Uterus (tissue), 2 donors: Measurements from ENCODE around the gene NPR2.

ENCODE experiments used
- POLR2A ChIP-seq, 2 donors: fragments of 450-650 bp; IDR thresholded peaks; one replicate each; pipeline ENCODE4 v1.6.1; 2016; ENCODE audit warnings: antibody characterized with exemption in 2 of 2, mild to moderate bottlenecking in 1 of 2, moderate library complexity in 1 of 2
- TF ChIP-seq, protein P1 (sequence below), 4 experiments: fragments of 200-600 bp in 2 of 4; fragments of 450-650 bp in 2 of 4; sonication (generic) in 2 of 4; IDR thresholded peaks; one replicate each; pipeline ENCODE4 v1.5.1; 2016 to 2019; ENCODE audit warnings: antibody characterized with exemption in 4 of 4, mild to moderate bottlenecking in 2 of 4, moderate library complexity in 1 of 4

- TF ChIP-seq, protein P1, sequence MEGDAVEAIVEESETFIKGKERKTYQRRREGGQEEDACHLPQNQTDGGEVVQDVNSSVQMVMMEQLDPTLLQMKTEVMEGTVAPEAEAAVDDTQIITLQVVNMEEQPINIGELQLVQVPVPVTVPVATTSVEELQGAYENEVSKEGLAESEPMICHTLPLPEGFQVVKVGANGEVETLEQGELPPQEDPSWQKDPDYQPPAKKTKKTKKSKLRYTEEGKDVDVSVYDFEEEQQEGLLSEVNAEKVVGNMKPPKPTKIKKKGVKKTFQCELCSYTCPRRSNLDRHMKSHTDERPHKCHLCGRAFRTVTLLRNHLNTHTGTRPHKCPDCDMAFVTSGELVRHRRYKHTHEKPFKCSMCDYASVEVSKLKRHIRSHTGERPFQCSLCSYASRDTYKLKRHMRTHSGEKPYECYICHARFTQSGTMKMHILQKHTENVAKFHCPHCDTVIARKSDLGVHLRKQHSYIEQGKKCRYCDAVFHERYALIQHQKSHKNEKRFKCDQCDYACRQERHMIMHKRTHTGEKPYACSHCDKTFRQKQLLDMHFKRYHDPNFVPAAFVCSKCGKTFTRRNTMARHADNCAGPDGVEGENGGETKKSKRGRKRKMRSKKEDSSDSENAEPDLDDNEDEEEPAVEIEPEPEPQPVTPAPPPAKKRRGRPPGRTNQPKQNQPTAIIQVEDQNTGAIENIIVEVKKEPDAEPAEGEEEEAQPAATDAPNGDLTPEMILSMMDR (IDR thresholded peaks at IDR 0.05) = no peak
- no peak for TF ChIP-seq POLR2A (IDR thresholded peaks at IDR 0.05)
Observed at GRCh38 chr9:35790025-35790384, 1.4 kb upstream of the NPR2 start.
